NCI-H2081 treated with DMSO at 0.1 percent for 48 hours (cell line): ENCODE data around the gene USP48.

ENCODE experiments used
- DNase-seq: peaks from one replicate; lab custom pipeline; 2025; lab: John Stamatoyannopoulos, UW

Gene USP48

DNA sequence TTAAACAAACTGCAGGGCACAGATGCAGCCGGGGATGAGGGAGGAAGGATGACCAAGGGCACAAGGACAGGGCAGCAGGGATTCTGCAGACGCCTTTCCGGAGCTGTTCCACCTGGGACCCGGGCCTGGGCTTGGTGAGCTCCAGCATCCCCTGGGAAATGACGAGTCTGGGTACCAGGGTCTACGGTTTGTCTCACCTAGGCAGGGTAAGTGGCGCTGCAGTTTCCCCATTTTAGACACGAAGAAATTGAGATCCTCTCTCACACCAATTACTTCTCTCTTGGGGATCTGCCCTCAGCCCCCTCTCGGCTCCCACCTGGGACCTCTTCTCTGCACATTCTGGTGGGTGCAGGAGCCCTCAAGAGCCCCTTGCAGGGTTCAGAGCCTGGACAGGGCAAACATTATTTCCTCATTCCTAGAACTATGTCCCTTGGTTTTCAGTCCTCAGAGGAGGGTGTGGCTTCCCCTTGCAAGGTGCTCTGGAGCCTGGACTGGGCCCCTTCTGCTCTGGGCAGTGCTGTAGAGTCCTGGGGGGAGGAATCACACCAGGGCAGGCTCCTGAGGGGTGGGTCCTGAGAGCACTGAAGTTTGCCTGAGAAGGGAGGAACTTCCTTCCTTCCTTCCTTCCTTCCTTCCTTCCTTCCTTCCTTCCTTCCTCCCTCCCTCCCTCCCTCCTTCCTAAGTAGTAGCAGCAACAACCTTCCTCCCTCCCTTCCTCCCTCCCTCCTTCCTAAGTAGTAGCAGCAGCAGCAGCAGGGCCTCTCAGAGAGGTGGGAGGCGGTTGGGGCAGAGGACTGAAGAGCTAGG, 129.8 kb downstream of the USP48 start:
- DNase-seq: no peak

DNA sequence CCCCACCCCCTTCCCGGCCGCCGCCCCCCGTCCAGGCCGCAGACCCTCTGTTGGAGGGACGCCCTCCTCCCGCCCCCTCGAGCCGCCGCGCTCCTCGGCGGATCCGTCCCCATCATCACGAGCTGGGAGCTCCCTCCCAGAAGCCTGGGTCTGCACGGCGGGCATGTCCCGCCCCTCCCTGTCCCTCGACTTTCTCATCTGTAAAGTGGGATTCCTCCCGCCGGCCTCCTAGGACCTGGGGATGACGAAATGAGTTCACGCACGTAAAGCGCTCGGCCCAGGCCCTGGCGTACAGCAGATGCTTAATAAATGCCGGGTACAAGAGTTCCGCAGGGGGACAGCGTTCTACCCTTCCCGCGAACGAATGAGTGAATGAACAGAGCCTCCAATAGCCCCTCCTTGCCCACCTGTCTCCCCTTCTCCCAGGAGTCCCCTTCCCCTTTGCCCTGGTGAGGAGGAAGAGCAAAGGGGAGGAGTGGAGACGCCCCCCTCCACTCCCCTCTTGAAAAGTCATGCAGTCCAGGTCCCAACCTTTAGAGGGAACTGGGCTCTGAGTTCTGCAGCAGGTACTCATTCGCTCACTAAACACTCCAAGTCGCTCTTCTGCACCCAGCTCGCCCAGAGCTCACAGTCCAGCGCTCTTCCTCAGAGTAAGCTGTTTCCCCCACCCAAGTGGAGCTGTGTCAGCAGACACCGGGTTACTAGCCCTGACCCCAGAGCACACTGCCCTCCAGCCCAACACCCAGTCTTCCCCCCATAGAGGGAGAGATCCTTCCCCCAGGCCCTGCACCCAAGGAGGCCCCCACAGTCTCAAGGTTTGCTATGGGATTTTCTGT, 130.6 kb downstream of the USP48 start:
- no peak for DNase-seq

DNA sequence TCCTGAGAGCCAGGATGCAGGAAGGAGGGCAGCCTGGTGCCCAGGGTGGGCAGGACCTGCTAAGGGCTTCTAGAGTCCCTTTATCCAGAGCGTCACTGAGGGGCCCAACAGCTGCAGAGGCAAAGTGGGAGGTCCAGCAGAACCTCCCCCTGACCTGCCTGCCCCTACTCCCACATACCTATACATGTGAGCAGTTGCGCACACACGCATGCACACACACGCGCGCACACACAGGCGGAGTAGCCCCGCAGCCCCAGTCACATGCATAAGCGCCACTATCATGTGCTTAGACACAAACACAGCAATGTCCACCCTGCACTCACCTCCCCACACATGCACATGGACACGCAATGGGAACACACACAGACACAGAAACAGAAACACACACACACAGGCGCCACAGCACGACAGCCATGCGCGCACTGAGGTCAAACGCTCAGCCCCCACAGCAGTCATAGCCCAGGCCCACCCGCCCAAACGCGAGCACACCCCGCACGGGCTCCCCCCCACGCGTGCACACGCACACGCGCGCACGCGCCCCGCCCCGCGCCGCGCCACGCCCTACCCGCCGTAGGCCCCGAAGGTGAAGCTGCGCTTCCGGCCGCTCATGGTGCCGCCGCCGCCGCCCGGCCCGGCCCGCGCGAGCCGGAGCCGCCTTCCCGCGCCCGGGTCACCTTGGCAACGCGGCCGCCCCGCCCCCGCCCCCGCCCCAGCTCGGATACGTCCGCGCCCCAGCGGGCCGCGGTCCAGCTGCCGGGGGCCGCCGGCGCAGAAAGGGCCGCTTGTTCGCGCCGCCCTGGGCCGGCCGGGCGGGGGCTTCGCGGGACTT, 131.5 kb downstream of the USP48 start:
- no peak for DNase-seq

DNA sequence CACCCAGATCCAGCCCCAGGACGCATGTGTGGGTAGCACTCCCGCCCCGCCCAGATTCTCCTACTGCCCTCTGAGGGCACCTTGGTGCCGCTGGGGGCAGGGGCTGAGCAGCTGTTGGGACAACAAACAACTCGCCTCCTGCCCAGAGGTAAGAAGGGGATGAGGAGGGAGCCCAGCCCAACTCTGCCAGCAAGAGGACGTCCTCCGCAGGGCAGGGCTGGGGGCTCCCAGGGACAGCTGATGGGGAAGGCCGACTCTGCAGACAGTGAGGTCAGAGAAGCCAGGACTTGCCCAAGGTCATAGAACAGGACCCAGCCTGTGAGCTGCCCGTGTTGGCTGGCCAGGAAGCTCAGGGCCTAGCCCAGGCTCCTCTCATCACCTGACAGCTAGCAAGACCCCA, 132.5 kb downstream of the USP48 start:
- no peak for DNase-seq

DNA sequence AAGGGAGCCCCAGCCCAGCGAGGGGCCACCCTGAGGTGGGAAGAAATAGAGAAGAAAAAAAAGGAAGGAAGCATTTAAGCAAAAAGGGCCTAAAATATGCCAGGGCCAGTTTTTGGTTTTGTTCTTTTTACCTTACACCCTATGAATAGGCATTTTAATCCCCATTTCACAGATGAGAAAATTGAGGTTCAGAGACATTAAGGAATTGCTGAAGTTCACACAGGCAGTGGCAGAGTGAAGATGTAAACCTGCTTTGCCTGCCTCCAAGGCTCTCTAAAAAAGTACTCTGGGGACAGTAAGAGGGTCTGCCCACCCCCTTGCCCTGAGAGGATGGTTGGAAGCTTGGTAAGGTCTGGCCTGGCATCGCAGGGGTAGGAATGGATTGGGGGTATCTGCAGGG, 133.6 kb downstream of the USP48 start:
- no peak for DNase-seq

DNA sequence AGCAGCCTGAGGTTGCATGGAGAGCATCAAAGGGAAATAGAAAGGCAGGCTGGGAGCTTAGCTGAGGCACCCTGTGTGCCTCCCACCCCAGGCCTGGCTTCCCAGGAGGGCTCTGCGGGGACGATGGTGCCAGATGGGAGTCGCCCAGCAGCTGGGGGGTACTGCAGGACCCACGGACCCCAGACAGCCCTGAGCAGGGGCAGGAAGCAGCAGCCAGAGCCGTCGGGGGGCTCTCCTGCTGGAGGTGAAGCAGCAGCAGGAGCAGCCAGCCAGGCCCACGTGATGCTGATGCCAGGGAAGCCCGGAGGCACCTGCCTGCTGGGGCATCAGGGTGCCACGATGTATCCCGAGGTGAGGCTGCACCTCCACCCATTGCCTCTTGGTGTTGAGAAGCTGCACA, 134.2 kb downstream of the USP48 start:
- DNase-seq: no peak

DNA sequence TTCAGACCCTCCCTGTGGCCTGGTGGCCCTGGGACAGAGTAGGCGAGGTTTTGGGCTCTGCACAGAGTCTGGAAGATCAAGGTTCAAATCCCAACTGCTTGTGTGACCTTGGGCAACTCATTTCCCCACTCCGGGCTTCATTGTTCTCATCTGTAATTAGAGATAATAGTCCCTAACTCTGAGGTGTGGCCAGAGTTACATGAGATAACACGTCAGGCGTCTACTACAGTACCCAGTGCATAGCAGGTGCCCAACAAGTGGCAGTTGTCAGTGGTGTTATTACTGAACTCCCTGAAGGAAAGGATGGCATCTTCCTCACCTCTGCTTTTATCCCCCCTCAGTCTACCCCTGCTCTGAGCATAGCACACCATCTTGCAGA, 134.6 kb downstream of the USP48 start:
- no peak for DNase-seq

DNA sequence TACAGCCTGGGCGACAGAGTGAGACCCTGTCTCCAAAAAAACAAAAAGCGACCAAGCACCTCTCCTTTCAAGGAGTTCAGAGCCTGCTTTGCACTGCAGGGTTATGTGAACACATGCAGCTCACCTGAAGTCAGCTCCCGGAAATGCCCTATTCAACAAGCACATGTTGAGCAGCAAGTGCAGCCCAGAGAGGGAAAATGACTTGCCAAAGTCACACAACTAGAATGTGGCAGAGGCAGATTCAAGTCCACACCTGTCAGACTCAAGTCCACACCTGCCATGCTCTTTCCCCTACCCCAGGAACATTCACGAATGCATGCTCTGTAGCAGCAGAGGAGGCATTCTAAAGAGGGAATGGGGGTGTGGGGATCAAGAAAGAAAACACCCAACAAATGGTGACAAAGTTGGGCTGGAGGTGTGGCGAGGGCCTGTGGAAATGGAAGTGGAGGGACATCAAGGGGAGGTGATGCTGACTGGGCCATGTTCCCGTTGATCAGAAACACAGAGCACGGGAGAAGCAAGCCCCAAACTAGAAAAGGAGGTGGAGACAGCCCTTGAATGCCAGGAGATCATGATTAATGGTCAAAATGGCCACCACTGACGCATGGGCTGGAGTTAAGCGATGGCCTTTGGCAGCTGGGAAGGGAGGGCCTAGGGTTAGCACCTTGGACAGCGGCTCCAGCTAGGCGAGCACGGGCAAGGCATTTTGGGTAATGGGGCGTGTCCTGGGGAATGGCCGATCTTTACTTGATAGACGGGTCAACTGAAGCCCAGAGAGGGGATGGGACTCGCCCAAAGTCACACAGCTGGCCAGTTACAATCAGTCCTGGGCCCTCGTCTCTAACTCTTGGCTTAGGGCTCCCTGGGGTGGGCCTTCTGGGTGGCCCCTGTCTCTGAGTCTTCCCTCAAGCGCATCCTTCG, 135.3 kb downstream of the USP48 start:
- no peak for DNase-seq

DNA sequence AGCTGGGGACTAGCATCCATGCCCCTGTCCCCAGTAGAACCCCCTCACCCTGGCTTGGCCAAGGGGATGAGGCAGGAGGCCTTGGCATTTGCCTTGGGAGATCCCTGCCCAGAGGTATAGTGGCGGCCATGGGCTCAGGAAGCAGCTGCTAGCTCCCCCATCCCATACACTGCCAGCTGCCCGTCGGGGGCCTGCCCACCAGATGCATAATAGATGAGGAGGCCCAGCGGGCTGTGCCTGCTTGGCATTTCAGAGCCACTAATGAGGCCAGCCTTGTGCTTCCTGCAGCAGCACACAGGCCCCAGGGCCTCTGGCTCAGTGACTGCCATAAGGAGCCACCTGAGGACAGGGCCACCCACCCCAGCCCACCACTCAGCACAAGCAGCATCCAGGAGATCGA, 137.4 kb downstream of the USP48 start:
- DNase-seq: no peak

DNA sequence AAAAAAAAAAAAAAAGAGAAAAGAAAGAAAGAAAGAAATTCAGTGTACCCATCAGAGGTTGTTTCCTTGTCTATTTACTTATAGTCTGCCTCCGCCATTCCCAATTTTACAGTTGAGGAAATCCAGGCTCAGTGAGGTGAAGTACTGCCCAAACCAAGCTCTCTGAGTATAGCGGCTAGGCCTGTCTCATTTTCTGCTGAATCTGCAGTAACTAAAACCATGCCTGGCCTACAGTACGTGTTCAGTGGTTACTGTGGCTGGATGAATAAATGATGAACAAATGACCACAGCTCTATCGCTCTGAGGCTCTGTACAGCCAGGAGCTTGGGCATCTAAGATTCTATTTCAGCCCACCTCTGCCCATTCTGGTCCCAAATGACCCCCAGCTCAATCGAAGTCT, 138.0 kb downstream of the USP48 start:
- no peak for DNase-seq

DNA sequence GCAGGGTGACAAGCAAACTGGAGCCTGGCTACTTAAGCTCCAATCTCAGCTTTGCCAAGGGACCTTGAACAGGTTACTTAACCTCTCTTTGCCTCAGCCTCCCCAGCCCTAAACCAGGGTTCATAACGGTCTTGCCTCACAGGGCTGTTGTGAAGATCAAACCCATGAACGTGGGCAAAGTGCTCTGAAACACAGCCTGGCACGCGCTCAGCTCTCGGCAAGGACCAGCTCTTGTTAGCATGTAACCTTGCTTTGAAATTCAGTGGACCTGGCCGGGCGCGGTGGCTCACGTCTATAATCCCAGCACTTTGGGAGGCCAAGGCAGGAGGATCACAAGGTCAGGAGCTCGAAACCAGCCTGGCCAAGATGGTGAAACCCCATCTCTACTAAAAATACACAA, 138.6 kb downstream of the USP48 start:
- no peak for DNase-seq

DNA sequence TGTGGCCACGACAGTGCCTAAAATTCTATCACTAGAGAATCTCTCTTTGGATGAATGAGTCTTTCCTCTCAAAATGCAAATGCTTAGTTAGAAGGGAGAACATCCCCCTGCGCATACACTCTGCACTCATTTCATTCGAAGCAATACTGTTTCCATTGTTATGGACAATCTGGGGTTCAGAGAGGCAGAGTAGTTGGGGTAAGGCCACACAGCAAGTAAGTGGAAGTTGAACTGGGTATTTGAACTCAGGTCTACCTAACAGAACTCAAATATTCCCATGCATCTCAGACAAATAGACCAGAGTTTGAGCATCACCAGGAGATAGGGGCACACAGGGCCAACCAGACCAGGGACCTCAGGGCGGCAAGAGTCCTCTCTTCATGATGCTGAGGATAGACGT, 139.3 kb downstream of the USP48 start:
- no peak for DNase-seq

DNA sequence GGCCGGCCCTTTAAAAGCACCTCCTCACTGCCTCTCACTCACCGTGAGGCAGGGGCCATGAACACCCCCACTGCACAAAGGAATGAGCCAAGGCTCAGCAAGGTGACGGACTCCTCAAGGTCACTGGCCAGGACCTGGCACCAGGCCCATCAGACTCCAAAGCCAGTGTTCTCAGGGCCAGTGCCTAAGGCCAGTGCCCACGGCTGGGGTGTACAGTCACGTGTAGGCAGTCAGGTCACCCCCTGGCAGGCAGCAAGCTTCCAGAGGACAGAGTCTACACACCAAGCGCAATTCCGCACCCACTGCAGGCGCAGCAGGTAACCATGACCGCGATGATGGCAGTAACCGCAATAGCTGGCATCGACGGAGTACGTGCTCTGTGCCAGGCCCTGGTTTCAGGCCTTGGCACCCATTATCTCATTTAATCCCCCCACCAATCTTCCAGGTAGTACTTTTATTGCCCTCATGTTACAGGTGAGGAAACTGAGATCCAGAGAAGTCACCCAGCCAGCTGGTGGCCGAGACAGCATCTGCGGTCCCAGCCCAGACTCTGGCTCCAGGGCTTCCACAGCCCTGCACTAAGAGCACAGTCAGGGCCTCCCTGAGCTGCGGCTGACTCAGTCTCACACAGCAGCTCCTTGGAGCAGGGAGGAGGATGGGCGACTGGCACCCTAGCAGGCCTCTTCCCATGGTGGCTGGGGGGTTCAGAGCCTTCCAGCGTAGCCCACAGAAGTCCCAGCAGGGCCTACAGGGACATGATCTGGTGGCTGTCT, 140.8 kb downstream of the USP48 start:
- no peak for DNase-seq

DNA sequence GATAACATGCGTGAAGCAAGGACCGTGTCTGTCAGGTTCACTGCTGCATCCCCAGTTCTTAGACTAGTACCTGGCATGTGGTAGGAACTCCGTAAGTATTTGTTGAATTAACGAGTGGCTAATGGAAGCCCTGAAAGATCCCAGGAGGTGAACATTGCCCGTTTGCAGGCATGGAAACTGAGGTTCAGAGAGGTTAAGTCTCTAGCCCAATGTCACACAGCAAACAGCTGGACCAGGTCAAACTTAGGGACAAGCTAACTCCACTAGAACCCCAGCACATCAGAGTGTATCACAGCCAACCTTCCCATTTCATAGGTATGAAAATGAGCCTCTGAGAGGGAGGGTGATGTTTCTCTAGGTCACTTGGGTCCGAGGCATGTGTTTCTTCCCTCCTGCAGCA, 141.4 kb downstream of the USP48 start:
- no peak for DNase-seq

DNA sequence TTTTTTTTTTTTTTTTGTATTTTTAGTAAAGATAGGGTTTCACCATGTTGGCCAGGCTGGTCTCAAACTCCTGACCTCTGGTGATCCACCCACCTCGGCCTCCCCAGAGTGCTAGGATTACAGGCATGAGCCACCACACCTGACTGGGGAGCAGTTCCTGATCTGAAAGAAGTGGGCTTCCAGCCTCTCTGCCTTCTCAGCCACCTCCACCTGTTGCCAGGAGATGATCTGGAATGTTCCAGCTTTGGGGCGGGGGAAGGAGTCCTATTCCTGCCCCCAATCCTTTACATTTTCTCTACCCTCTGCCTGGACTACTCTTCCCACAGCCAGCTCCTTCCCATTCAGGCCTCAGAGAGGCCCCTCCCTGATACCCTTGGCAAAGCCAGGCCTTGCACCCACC, 141.9 kb downstream of the USP48 start:
- DNase-seq: no peak

DNA sequence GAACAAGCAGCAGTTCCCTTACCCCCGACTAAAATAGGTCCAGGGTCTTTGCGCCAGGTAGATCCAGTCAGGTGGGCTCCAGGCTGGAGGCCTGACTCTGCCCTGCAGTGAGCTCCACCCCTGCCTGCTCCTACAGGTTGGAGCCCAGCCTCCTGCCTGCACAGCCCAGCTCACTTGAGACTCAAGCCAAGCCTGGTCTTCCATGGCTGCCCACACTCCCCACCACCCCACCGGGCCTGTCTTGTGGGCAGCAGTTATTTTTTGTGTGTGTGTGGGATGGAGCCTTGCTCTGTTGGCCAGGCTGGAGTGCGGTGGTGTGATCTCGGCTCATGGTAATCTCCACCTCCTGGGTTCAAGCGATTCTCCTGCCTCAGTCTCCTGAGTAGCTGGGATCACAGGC, 142.3 kb downstream of the USP48 start:
- no peak for DNase-seq

DNA sequence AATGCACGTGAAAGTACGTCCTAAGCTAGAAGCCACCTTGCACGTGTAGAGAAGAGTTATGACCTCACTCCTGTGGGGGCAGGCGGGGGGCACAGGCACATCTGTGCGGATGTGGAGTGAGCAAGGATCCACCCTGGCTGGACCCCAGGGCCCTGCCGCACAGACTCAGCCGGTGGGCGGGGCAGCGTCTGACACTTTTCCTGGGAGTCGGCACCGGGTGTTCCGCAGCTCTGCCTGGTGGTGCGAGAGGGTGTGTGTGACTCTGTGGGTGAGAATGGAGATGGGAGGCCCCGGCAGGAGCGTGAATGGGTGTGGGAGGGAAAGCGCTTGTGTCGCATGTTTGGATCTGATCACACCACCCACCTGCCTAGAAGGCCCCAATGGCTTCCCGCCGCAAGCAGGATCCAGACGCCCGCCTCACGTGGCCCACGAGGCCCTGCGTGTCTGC, 143.3 kb downstream of the USP48 start:
- DNase-seq: no peak

DNA sequence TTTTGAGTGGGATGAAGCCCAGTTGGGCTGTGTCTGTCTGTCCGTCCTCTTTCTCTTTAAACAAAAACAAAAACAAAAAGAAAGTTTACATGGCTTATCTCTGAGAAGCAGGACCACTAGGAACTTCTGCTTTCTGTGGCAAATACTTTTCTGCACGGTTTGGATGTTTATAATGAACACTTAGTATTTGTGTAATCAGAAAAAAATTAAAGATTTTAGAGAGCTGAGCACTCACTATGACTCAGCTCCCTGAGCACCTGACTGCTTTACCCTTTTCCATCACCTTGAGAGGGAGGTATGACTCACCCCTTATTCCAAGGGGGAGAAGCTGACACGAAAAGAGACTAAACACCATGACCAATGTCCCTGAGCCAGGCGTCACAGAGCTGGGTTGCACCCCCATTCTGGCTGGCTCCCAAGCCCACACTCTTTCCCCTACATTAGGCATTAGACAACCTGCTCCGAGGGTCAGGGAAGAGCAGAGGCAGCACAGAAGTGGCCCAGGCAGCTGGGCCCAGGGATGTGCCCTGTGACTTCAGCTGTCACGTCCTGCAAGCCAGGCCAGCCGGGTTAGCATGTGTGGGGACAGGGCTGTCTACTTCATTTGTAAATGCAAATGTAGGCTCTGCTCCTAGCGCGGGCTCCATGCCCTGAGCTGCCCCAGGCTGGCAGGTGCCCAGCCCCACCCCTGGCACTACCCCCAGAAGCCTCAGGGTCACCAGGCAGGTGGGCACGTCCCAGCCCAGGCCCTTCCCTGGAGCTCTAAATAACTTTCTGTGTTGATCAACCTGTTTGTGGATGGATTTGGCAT, 144.2 kb downstream of the USP48 start:
- no peak for DNase-seq

DNA sequence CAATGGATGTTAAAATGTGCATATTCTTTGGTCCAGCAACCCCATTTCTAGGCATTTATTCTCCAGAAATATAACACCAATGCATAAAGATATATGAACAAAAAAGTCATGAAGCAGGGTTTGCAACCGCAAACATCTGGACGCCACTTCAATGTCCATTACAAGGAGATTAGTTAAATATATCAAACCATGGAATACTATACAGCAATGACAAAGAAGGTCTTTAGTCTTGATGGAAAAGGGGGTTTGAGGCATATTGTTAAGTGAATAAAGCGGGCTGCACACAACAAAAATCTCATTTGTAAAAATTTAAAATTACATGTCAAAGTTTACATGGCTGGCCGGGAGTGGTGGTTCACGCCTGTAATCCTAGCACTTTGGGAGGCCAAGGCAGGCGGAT, 145.4 kb downstream of the USP48 start:
- DNase-seq: no peak

DNA sequence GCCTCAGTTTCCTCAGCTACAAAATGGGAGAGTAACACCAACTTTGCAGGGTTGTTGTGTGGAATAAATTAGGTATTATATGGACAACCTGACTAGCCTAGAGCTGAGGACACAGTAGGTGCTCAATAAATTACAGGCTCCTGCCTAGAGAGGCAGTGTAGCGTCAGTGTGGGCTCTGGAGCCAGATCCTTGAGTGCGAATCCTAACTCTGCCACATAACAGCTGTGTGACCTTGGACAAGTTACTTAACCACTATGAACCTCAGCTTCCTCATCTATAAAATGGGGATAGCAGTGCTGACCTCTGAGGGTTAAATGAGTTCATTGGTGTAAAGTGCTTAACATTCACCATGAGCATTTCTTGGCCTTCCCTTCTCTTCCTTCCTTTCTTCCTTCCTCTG, 146.9 kb downstream of the USP48 start:
- no peak for DNase-seq
